Hepatocyte (in vitro differentiated cells): ENCODE measurements around the gene SGPL1.

Source experiments
- EZH2 ChIP-seq: fragments of 200-600 bp; sonication (generic); IDR thresholded peaks from 2 replicates; pipeline ENCODE4 v1.6.1; 2016; ENCODE audit warnings: antibody characterized with exemption, mild to moderate bottlenecking, borderline replicate concordance
- EZH2phosphoT487 ChIP-seq: fragments of 200-600 bp; sonication (generic); IDR thresholded peaks from one replicate; pipeline ENCODE4 v1.6.1; 2018; ENCODE audit warnings: antibody characterized with exemption, mild to moderate bottlenecking, low read depth, moderate library complexity; ENCODE audit not compliant: unreplicated experiment, severe bottlenecking
- TF ChIP-seq, protein P1 (sequence below): fragments of 200-600 bp; sonication (generic); IDR thresholded peaks from 2 replicates; pipeline ENCODE4 v1.5.1; 2016; ENCODE audit warnings: antibody characterized with exemption, mild to moderate bottlenecking; ENCODE audit not compliant: poor library complexity

DNA sequence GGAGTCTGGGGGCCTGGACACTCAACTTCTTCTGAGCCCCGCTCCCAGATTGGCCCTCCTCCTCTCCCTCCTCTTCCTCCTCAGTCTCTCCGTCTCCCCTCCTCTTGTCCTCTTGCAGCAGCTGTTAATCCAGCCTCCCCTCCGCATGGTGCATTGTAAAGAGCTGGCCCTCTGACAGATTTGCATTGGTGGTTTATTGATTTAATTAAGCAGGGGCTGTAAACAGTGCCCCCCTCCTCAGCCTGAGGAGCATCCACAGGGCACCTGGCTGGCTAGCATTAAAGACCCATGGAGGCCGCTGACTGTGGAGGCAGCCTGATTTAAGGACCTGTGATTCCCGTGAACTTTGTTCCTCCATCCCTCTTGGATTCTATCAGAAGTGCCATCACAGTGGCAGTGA, 101.5 kb downstream of the SGPL1 start:
- TF ChIP-seq, protein P1, sequence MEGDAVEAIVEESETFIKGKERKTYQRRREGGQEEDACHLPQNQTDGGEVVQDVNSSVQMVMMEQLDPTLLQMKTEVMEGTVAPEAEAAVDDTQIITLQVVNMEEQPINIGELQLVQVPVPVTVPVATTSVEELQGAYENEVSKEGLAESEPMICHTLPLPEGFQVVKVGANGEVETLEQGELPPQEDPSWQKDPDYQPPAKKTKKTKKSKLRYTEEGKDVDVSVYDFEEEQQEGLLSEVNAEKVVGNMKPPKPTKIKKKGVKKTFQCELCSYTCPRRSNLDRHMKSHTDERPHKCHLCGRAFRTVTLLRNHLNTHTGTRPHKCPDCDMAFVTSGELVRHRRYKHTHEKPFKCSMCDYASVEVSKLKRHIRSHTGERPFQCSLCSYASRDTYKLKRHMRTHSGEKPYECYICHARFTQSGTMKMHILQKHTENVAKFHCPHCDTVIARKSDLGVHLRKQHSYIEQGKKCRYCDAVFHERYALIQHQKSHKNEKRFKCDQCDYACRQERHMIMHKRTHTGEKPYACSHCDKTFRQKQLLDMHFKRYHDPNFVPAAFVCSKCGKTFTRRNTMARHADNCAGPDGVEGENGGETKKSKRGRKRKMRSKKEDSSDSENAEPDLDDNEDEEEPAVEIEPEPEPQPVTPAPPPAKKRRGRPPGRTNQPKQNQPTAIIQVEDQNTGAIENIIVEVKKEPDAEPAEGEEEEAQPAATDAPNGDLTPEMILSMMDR = no peak
- TF ChIP-seq EZH2 (no peak), EZH2phosphoT487 (no peak)
